Measurements from ENCODE around the gene PRKD3. TPM values are rescaled to one million over a fixed set of nuclear protein-coding genes. Genes with fewer than 3 reads are reported as not detected.
"Not testable (repeated sequence)": the region's sequence is repeated elsewhere in the genome, so short reads cannot be mapped to it uniquely, and the experiment has no call there.

Gene PRKD3
- total and polyA plus RNA-seq, 10 of the 15 experiments (the other 5 are each of a cell fraction or from before 2014, with no cell fraction given) = 3.3 to 14.9 (median 7.9) TPM

- no peak for TF ChIP-seq NFYB (IDR thresholded peaks at IDR 0.05; ENCODE audit: insufficient read depth, low read depth, low read length)
- TF ChIP-seq CHD4 (IDR thresholded peaks at IDR 0.05) = no peak
- TF ChIP-seq RAD21 (IDR thresholded peaks at IDR 0.05; ENCODE audit: insufficient read depth, low read depth, low read length) = no peak
- no peak for TF ChIP-seq ZZZ3 (IDR thresholded peaks at IDR 0.05; ENCODE audit: control insufficient read depth, insufficient read length, low read depth)
Measured at GRCh38 chr2:37295469-37296073, 29.1 kb downstream of the PRKD3 start (continued).

DNA sequence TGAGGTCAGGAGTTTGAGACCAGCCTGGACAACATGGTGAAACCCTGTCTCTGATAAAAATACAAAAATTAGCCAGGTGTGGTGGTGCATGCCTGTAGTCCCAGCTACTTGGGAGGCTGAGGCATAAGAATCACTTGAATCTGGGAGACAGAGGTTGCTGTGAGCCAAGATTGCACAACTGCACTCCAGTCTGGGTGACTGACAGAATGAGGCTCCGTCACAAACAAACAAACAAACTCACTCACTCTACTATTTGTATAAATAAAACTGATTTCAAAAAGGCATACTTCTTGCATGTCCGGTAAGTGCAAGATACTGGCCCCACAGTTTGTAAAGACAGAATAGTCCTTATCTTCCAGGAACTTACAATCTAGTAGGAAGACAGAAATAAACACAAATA is 29.8 kb downstream of the PRKD3 start:
- H3K4me3 ChIP-seq; ATAC-seq; RAD21 ChIA-PET (ENCODE audit: unreplicated experiment); in situ Hi-C loops (cut with MboI); DNase-seq (ENCODE audit: low read depth, low spot score); H3K36me3 ChIP-seq (ENCODE audit: control insufficient read depth in 2 of 2, insufficient read depth in 2 of 2, low read length in 1 of 2); H3K79me2 ChIP-seq (ENCODE audit: control insufficient read depth, insufficient read depth, low read length); H3K4me2 ChIP-seq (ENCODE audit: control insufficient read depth, insufficient read depth); H3K27me3 ChIP-seq (replicated peaks in 1 of 2; ENCODE audit: control insufficient read depth in 2 of 2, insufficient read depth in 2 of 2, low read length in 1 of 2); H3K9ac ChIP-seq (ENCODE audit: control insufficient read depth, insufficient read depth, low read length); intact Hi-C loops (cut with micrococcal nuclease; ENCODE audit: unreplicated experiment); POLR2A ChIA-PET; H4K20me1 ChIP-seq (ENCODE audit: control insufficient read depth, insufficient read depth); FAIRE-seq; H2AFZ ChIP-seq (ENCODE audit: control insufficient read depth, low read depth, low read length); H3K9me3 ChIP-seq (replicated peaks; ENCODE audit: control insufficient read depth, insufficient read depth, low read length); SMC1A ChIA-PET (ENCODE audit: uncharacterized antibody, unreplicated experiment); CTCF ChIA-PET; H3K4me1 ChIP-seq (ENCODE audit: control insufficient read depth, insufficient read depth, low read length); BruUV-seq (replicated peaks); H3K27ac ChIP-seq (ENCODE audit: control insufficient read depth, insufficient read depth): not testable (repeated sequence)
- WGBS (ENCODE audit: insufficient coverage, insufficient replicate concordance, low lambda C conversion rate, missing lambda C conversion rate) = 97% methylated on average over 2 of the region's 2 CpGs

DNA sequence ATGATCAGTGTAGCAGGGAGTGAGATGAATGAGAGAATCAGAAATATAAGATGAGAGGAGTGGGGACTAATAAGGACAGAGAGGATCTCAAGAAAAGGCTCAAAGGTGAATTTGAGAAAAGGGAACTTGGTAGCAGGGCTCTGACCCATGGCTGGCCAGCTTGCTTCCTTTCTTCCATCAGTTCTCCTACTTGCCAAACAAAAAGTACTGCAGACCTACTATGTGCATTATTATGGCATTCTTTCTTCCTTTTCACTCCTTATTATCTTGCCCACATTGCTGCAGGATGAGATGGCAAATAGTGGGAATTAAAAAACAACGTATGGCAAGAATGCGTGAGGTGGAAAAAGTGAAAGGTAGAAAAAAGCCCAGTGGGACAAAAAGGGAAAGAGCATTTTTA is 33.0 kb downstream of the PRKD3 start:
- in situ Hi-C loops (cut with MboI) = no loop called here
- DNase-seq (ENCODE audit: low read depth, low spot score) = no peak
- H3K79me2 ChIP-seq (ENCODE audit: control insufficient read depth, insufficient read depth, low read length) = no peaks in the 10 kb centered on the region
- H3K4me1 ChIP-seq (ENCODE audit: control insufficient read depth, insufficient read depth, low read length) = no peaks in the 10 kb centered on the region
- ChIA-PET POLR2A (no interaction called here), RAD21 (ENCODE audit: unreplicated experiment) (no interaction called here), CTCF (no interaction called here), SMC1A (ENCODE audit: uncharacterized antibody, unreplicated experiment) (interaction anchor here (0.9 kb wide), 1 partner anchor 586 kb away, joined by 3 read pairs; no protein-coding TSS in a partner anchor)
- no peaks in the 10 kb centered on the region; a peak in 1 of 4 replicates for H3K36me3 ChIP-seq (ENCODE audit: control insufficient read depth in 2 of 2, insufficient read depth in 2 of 2, low read length in 1 of 2)
- H3K4me3 ChIP-seq = no peak overlapping the region
- ATAC-seq = no peak
- no peak overlapping the region for H3K4me2 ChIP-seq (ENCODE audit: control insufficient read depth, insufficient read depth)
- intact Hi-C loops (cut with micrococcal nuclease; ENCODE audit: unreplicated experiment) = no loop called here
- BruUV-seq (replicated peaks) = TSS peak; percentile 48
- FAIRE-seq = no peak
- H3K9ac ChIP-seq (ENCODE audit: control insufficient read depth, insufficient read depth, low read length) = no peak overlapping the region
- H3K27me3 ChIP-seq (replicated peaks in 1 of 2; ENCODE audit: control insufficient read depth in 2 of 2, insufficient read depth in 2 of 2, low read length in 1 of 2) = no peaks in the 10 kb centered on the region; a peak in 1 of 4 replicates
- WGBS (ENCODE audit: insufficient coverage, insufficient replicate concordance, low lambda C conversion rate, missing lambda C conversion rate) = 83% methylated on average over 2 of the region's 2 CpGs
- H4K20me1 ChIP-seq (ENCODE audit: control insufficient read depth, insufficient read depth) = no peaks in the 10 kb centered on the region
- no peak overlapping the region for H3K27ac ChIP-seq (ENCODE audit: control insufficient read depth, insufficient read depth)
- no peak overlapping the region for H2AFZ ChIP-seq (ENCODE audit: control insufficient read depth, low read depth, low read length)
- no peaks in the 10 kb centered on the region for H3K9me3 ChIP-seq (replicated peaks; ENCODE audit: control insufficient read depth, insufficient read depth, low read length)
- TF ChIP-seq, protein P1, sequence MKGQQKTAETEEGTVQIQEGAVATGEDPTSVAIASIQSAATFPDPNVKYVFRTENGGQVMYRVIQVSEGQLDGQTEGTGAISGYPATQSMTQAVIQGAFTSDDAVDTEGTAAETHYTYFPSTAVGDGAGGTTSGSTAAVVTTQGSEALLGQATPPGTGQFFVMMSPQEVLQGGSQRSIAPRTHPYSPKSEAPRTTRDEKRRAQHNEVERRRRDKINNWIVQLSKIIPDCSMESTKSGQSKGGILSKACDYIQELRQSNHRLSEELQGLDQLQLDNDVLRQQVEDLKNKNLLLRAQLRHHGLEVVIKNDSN (IDR thresholded peaks at IDR 0.05; ENCODE audit: borderline replicate concordance, extremely low read length, insufficient read depth, low read depth, low read length) = no peak
- TF ChIP-seq, protein P2, sequence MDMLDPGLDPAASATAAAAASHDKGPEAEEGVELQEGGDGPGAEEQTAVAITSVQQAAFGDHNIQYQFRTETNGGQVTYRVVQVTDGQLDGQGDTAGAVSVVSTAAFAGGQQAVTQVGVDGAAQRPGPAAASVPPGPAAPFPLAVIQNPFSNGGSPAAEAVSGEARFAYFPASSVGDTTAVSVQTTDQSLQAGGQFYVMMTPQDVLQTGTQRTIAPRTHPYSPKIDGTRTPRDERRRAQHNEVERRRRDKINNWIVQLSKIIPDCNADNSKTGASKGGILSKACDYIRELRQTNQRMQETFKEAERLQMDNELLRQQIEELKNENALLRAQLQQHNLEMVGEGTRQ (IDR thresholded peaks at IDR 0.05; ENCODE audit: borderline replicate concordance, low read depth, low read length) = no peak
- no peak for TF ChIP-seq YY1 (IDR thresholded peaks at IDR 0.05; ENCODE audit: low read depth, low read length)
- no peak for TF ChIP-seq ZBTB11 (CRISPR knock-in tag; IDR thresholded peaks at IDR 0.05)
- TF ChIP-seq SMAD5 (IDR thresholded peaks at IDR 0.05; ENCODE audit: low read depth) = no peak
- TF ChIP-seq ZNF217 (IDR thresholded peaks at IDR 0.05) = no peak
- no peak for TF ChIP-seq SMARCA5 (IDR thresholded peaks at IDR 0.05)
